Left colon (tissue), 2 donors: ENCODE results near the gene MMP2. TPM values are rescaled to one million over a fixed set of nuclear protein-coding genes. Genes with fewer than 3 reads are reported as not detected.
A peak's percentile ranks its signal among the peaks of the same experiment; 100 is the strongest.

ENCODE experiments used
- ATAC-seq: fragments of 200-7000 bp; cut with Tn5 transposase; one replicate; pipeline ENCODE4 v1.9.1; 2020; ENCODE audit warnings: mild to moderate bottlenecking, moderate library complexity
- DNase-seq, 2 donors: peaks; one replicate each; pipeline ENCODE4 v3.0.0-alpha.2; 2020
- intact Hi-C, 2 donors: fragments of 100-400 bp; cut with DNase I in 1 of 2; cut with micrococcal nuclease in 1 of 2; formaldehyde crosslinking; loops; one replicate each; pipeline versions ENCODE4 v1.11.2 to v1.14.0; 2022; cut with DNase I, micrococcal nuclease
- total RNA-seq, 2 donors: library from RNA; stranded (reverse); fragmentation: NEBNext Ultra II Directional; extraction: Animal tissue kit (Norgen Biotek cat#: 25700); gene quantifications; one replicate each; pipeline ENCODE4 v1.2.1, GENCODE V29; 2021
- donor health status: DM: no; HTN: no; CAD: no.
- donor health status: DM: yes; HTN: yes; CAD: no.

MMP2 gene
- total RNA-seq, 2 donors from 2014 or later, result 57.5 to 136 TPM

DNA sequence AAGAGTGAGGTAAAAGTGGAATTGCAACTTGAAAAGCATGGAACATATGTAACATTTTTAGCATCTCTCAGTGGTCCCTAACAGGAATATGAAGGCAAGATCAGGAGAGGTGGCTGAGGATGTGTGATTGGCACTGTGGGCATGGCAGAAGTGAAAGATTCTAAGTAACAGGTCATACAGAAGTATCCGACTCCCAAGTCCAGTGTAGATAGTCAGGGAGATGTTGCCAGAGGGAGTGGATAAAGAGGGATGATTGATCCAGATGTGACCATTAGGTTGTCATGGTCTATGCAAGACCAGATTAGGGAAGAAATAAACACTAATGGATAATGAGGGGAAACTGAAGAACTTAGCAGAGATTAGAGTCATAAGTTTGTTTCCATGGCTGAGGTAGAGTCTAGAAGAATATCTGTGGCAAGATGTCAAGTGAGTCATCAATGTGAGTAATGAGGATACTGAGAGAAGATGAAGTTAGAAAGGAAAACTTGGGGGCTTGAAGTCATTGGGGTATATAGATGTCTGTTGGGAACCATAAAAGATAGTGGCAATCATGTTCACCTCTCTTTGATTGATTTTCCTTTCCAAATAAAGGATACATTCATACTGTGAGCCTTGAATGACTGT is 63.6 kb downstream of the MMP2 start:
- no peak for DNase-seq
- no peak for ATAC-seq
- intact Hi-C loops, result loop anchor here in 1 of 2 donors (5.0 kb wide), 2 partner anchors 45 to 75 kb away; no protein-coding TSS in a partner anchor

DNA sequence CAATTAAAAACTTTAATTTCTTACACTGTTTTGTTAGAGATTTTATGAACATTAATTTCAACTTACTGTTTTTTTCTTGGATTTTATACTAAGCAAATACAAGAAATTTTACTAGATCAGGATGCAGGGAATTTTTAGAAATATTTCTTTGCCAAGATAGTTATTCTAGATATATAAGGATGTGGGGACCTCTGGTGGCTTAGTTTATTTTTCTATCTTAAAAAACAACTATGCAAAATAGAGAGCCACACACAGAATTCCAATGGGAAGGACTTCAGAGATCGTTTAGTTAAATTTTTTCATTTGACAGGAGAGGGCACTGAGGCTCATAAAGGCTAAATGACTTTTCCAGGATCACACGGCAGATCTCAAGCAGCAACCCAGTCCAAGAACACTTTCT is 64.5 kb downstream of the MMP2 start:
- intact Hi-C loops, result loop anchor here in 1 of 2 donors (5.0 kb wide), 2 partner anchors 46 to 76 kb away; no protein-coding TSS in a partner anchor
- ATAC-seq (peak; percentile 38), DNase-seq (no peak)

DNA sequence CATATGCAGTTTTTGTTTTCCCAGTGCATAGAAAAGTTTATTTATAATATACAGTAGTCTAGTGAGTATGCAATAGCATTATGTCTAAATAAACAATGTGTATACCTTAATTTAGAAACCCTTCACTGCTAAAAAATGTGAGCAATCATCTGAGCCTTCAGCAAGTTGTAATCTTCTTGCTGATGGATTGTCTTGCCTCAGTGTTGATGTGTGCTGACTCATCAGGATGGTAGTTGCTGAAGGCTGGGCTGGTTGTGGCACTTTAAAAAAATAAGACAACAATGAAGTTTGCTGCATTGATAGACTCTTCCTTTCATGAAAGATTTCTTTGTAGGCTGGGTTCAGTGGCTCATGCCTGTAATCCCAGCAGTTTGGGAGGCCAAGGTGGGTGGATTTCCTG is 73.6 kb downstream of the MMP2 start:
- intact Hi-C loops, result no loop called here
- DNase-seq (no peak), ATAC-seq (no peak)

DNA sequence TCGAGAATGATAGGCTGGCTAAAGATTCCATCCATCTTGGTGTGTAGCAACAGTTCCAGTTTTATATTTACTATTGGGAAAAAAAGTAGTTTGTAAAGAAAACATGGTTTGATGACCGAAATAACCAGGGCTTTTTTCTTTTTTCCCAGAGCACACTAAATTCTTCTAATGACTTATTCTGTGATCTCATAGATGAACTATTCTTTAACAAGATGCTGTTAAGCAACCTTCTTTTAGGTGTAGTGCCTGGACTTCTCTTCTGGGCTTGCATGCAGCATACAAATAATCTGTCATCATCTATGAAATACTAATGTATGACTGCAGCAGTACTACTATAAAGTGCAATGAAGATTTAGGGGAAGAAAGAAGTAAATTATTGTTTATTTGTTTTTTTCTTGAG is 76.4 kb downstream of the MMP2 start:
- intact Hi-C loops, result no loop called here
- DNase-seq (no peak), ATAC-seq (no peak)

Other genes starting within 250 kb of the MMP2 start
- under 1 TPM; 0.09 to 0.17 TPM for gene IRX6, start 155.0 kb upstream of the MMP2 start, total RNA-seq
- gene LPCAT2, start 29.9 kb downstream of the MMP2 start, total RNA-seq, result 10 to 100 TPM; 14.0 to 17.9 TPM
- under 1 TPM; 0.40 to 0.70 TPM for gene CAPNS2, start 87.5 kb downstream of the MMP2 start, total RNA-seq
- under 1 TPM in 1 of 2 donors, not detected in 1; 0.31 TPM for gene SLC6A2, start 176.8 kb downstream of the MMP2 start, total RNA-seq